H1 (cell line): Measurements from ENCODE around the gene HDAC6. TPM values are rescaled to one million over a fixed set of nuclear protein-coding genes. Genes with fewer than 3 reads are reported as not detected.

Experiments used
- CTCF ChIA-PET: fragments of 300-600 bp; sonication (Branson Sonifier 250); formaldehyde crosslinking; loops from one replicate; lab custom pipeline; 2021; ENCODE audit not compliant: partially characterized antibody; lab: Charles Lee
- POLR2A ChIA-PET: fragments of 300-600 bp; sonication (Branson Sonifier 250); formaldehyde crosslinking; loops from one replicate; lab custom pipeline; 2021; ENCODE audit warnings: inconsistent platforms; ENCODE audit not compliant: partially characterized antibody; lab: Charles Lee
- DNase-seq, 2 experiments: peaks; one replicate each; pipeline versions ENCODE4 v3.0.0 to v3.0.0-alpha.2; 2010 to 2022; ENCODE audit warnings: low spot score in 2 of 2, low read depth in 1 of 2, mixed read lengths in 1 of 2
- FAIRE-seq: peaks from 2 replicates; lab custom pipeline; 2011; peaks lifted over from hg19 to GRCh38; lab: Jason Lieb, UNC
- H2AFZ ChIP-seq: 2 replicates; pipeline ENCODE4 v1.8.1; 2012; ENCODE audit warnings: low read length, inconsistent platforms
- H2AK5ac ChIP-seq: 2 replicates; pipeline ENCODE4 v1.6.1; 2013; ENCODE audit warnings: low read depth, low read length
- H2BK120ac ChIP-seq: replicated peaks from 2 replicates; pipeline ENCODE3; 2013; ENCODE audit warnings: low read depth, low read length, inconsistent platforms
- H2BK12ac ChIP-seq: 2 replicates; pipeline ENCODE4 v1.6.1; 2013; ENCODE audit warnings: low read depth, low read length
- H2BK15ac ChIP-seq: 2 replicates; pipeline ENCODE4 v1.6.1; 2013; ENCODE audit warnings: low read length
- H2BK20ac ChIP-seq: 2 replicates; pipeline ENCODE4 v1.6.1; 2013; ENCODE audit warnings: low read length
- H2BK5ac ChIP-seq: 2 replicates; pipeline ENCODE4 v1.6.1; 2013; ENCODE audit warnings: low read depth, low read length
- H3K14ac ChIP-seq: 2 replicates; pipeline ENCODE4 v1.6.1; 2013; ENCODE audit warnings: inconsistent platforms; ENCODE audit not compliant: insufficient read length
- H3K18ac ChIP-seq: 2 replicates; pipeline ENCODE4 v1.6.1; 2013; ENCODE audit warnings: low read length; ENCODE audit errors: extremely low read depth
- H3K23ac ChIP-seq: 2 replicates; pipeline ENCODE4 v1.6.1; 2013; ENCODE audit warnings: inconsistent platforms; ENCODE audit not compliant: insufficient read length
- H3K23me2 ChIP-seq: 2 replicates; pipeline ENCODE4 v1.6.1; 2013; ENCODE audit warnings: low read depth, low read length
- H3K27ac ChIP-seq: 2 replicates; pipeline ENCODE4 v1.6.1; 2011; ENCODE audit warnings: low read depth, low read length, inconsistent platforms
- H3K27me3 ChIP-seq, 4 experiments: replicated peaks in 1 of 4; 1 replicate in 1 of 4; 2 replicates in 3 of 4; pipeline versions ENCODE4 v1.6.1 to v1.8.1; 2011 to 2013; ENCODE audit warnings: low read length in 3 of 4, mild to moderate bottlenecking in 3 of 4, inconsistent platforms in 2 of 4, mixed read lengths in 2 of 4, moderate library complexity in 1 of 4; ENCODE audit not compliant: control insufficient read depth in 3 of 4, insufficient read depth in 3 of 4; ENCODE audit errors: extremely low read depth in 1 of 4
- H3K36me3 ChIP-seq, 4 experiments: 2 replicates each; pipeline versions ENCODE4 v1.6.1 to v1.8.1; 2011 to 2013; ENCODE audit warnings: mild to moderate bottlenecking in 4 of 4, low read length in 3 of 4, moderate library complexity in 2 of 4, control low read depth in 1 of 4, inconsistent platforms in 1 of 4; ENCODE audit not compliant: insufficient read depth in 4 of 4, control insufficient read depth in 2 of 4
- H3K4ac ChIP-seq: replicated peaks from 2 replicates; pipeline ENCODE3; 2013; ENCODE audit warnings: low read length, low read depth, mixed read lengths, inconsistent platforms; ENCODE audit not compliant: insufficient read length
- H3K4me1 ChIP-seq, 4 experiments: replicated peaks in 1 of 4; 1 replicate in 1 of 4; 2 replicates in 3 of 4; pipeline versions ENCODE4 v1.6.1 to v1.8.1; 2011 to 2013; ENCODE audit warnings: low read length in 3 of 4, inconsistent platforms in 2 of 4, mixed read lengths in 1 of 4; ENCODE audit not compliant: insufficient read depth in 4 of 4, control insufficient read depth in 3 of 4
- H3K4me2 ChIP-seq, 2 experiments: 2 replicates each; pipeline versions ENCODE4 v1.6.1 to v1.8.1; 2011 to 2013; ENCODE audit warnings: low read depth in 2 of 2, low read length in 2 of 2, control low read depth in 1 of 2, inconsistent platforms in 1 of 2, mild to moderate bottlenecking in 1 of 2; ENCODE audit not compliant: insufficient read depth in 1 of 2
- H3K4me3 ChIP-seq, 4 experiments: fragments of 200-600, 300-600 bp in 1 of 4; sonication (generic), shearing (Covaris generic), sonication (Bioruptor Twin) in 1 of 4; 2 replicates each; pipeline versions ENCODE4 v1.5.1 to v1.8.1; 2011 to 2016; ENCODE audit warnings: low read length in 4 of 4, low read depth in 3 of 4, control low read depth in 2 of 4, inconsistent platforms in 2 of 4, mild to moderate bottlenecking in 2 of 4, mixed read lengths in 1 of 4, moderate library complexity in 1 of 4; ENCODE audit not compliant: insufficient read depth in 2 of 4; ENCODE audit errors: extremely low read depth in 1 of 4
- H3K56ac ChIP-seq: replicated peaks from 2 replicates; pipeline ENCODE3; 2013; ENCODE audit warnings: low read depth, mild to moderate bottlenecking, mixed read lengths, low read length, inconsistent platforms; ENCODE audit not compliant: insufficient read length
- H3K79me1 ChIP-seq: 2 replicates; pipeline ENCODE4 v1.6.1; 2013; ENCODE audit warnings: low read depth, low read length, control low read depth
- H3K79me2 ChIP-seq, 2 experiments: 2 replicates each; pipeline versions ENCODE4 v1.6.1 to v1.8.1; 2012 to 2013; ENCODE audit warnings: low read length in 2 of 2, mild to moderate bottlenecking in 2 of 2, inconsistent platforms in 1 of 2; ENCODE audit not compliant: insufficient read depth in 2 of 2, control insufficient read depth in 1 of 2
- H3K9ac ChIP-seq, 4 experiments: replicated peaks in 1 of 4; 1 replicate in 1 of 4; 2 replicates in 3 of 4; pipeline versions ENCODE4 v1.6.1 to v1.8.1; 2011 to 2013; ENCODE audit warnings: low read depth in 3 of 4, low read length in 3 of 4, control low read depth in 2 of 4, mild to moderate bottlenecking in 2 of 4, moderate library complexity in 2 of 4, inconsistent platforms in 1 of 4; ENCODE audit errors: extremely low read depth in 1 of 4
- H3K9me3 ChIP-seq, 2 experiments: 2 replicates each; pipeline versions ENCODE4 v1.6.1 to v1.8.1; 2012 to 2013; ENCODE audit warnings: mild to moderate bottlenecking in 2 of 2, moderate library complexity in 2 of 2, control low read depth in 1 of 2, inconsistent platforms in 1 of 2, low read depth in 1 of 2, low read length in 1 of 2, mixed read lengths in 1 of 2; ENCODE audit not compliant: insufficient read depth in 2 of 2
- H4K20me1 ChIP-seq, 2 experiments: replicated peaks in 1 of 2; 2 replicates each; pipeline versions ENCODE3 to v1.8.1; 2011 to 2013; ENCODE audit warnings: inconsistent platforms in 2 of 2, low read length in 2 of 2, mild to moderate bottlenecking in 1 of 2; ENCODE audit not compliant: insufficient read depth in 2 of 2, control insufficient read depth in 1 of 2
- H4K5ac ChIP-seq: 2 replicates; pipeline ENCODE4 v1.6.1; 2013; ENCODE audit warnings: low read length, low read depth, mixed read lengths, inconsistent platforms; ENCODE audit not compliant: insufficient read length
- H4K8ac ChIP-seq: 2 replicates; pipeline ENCODE4 v1.8.0; 2013; ENCODE audit warnings: mild to moderate bottlenecking, moderate library complexity, low read length, inconsistent platforms; ENCODE audit not compliant: insufficient read depth; ENCODE audit errors: extremely low read depth
- H4K91ac ChIP-seq: replicated peaks from 2 replicates; pipeline ENCODE3; 2013; ENCODE audit warnings: low read length, mixed read lengths, inconsistent platforms; ENCODE audit not compliant: insufficient read length
- BCL11A ChIP-seq, 2 experiments: IDR thresholded peaks; one replicate each; pipeline ENCODE4 v1.6.1; 2011; ENCODE audit warnings: low read depth in 2 of 2, low read length in 2 of 2, mild to moderate bottlenecking in 2 of 2
- CTBP2 ChIP-seq: IDR thresholded peaks from 2 replicates; pipeline ENCODE4 v1.7.0; 2011; ENCODE audit warnings: borderline replicate concordance, mild to moderate bottlenecking, moderate library complexity, mixed read lengths, low read length; ENCODE audit not compliant: insufficient read depth, insufficient read length
- RXRA ChIP-seq: IDR thresholded peaks from 2 replicates; pipeline ENCODE4 v1.6.1; 2011; ENCODE audit warnings: low read depth, mild to moderate bottlenecking, low read length, moderate library complexity; ENCODE audit not compliant: insufficient read depth
- SAP30 ChIP-seq: fragments of 300-600 bp; sonication (generic); IDR thresholded peaks from 2 replicates; pipeline ENCODE4 v1.7.1; 2012; ENCODE audit warnings: low read length, moderate library complexity, mild to moderate bottlenecking, inconsistent platforms; ENCODE audit not compliant: insufficient read depth, insufficient replicate concordance
- TAF1 ChIP-seq: IDR thresholded peaks from 2 replicates; pipeline ENCODE4 v1.6.1; 2011; ENCODE audit warnings: mild to moderate bottlenecking, low read depth, low read length
- WGBS, 2 experiments: shearing (Covaris generic) in 1 of 2; methylation state at CpG; one replicate each; pipeline versions ENCODE4 v1.1.6 to v1.1.7; 2013 to 2015; ENCODE audit warnings: low lambda C conversion rate in 2 of 2, mixed read lengths in 2 of 2, inconsistent platforms in 1 of 2, low coverage in 1 of 2, missing lambda C conversion rate in 1 of 2; ENCODE audit not compliant: insufficient replicate concordance in 2 of 2, insufficient coverage in 1 of 2, insufficient read length in 1 of 2; ENCODE audit errors: extremely low coverage in 1 of 2, missing lambda C conversion rate in 1 of 2; 5-methylcytosine and 5-hydroxymethylcytosine counted together
- polyA plus RNA-seq, 7 experiments: library from polyadenylated mRNA; depleted of rRNA in 3 of 7; stranded (reverse) in 5 of 7; unstranded in 2 of 7; fragments of >200 nt in 5 of 7; fragments of 200-250 nt in 2 of 7; gene quantifications; 1 replicate in 5 of 7; 2 replicates in 1 of 7; 4 replicates in 1 of 7; pipeline versions ENCODE4 v1.2.1 to v1.2.3, GENCODE V29; 2011 to 2013; ENCODE audit warnings: missing spikeins in 2 of 7, mixed read lengths in 2 of 7
- total RNA-seq: library from RNA; stranded (reverse); fragmentation: NEBNext Ultra II Directional; extraction: Animal tissue kit (Norgen Biotek cat#: 25700); gene quantifications from 2 replicates; pipeline ENCODE4 v1.2.1, GENCODE V29; 2021

The HDAC6 gene
- total and polyA plus RNA-seq, 2 of the 8 experiments (the other 6 are each of a cell fraction or from before 2014, with no cell fraction given): 34.0 to 51.8 TPM

GRCh38 chrX:48793935-48794334 lies 7.9 kb upstream of the HDAC6 start:
- WGBS, 2 experiments: 80% methylated on average over 3 of the region's 4 CpGs; no CpG with 5 or more reads in 1 of the 2 experiments

More at GRCh38 chrX:48793935-48794334, 7.9 kb upstream of the HDAC6 start:
- no peak overlapping the region for H2BK12ac ChIP-seq
- H2BK15ac ChIP-seq: no peak overlapping the region
- H3K4me2 ChIP-seq: no peak overlapping the region
- H2AK5ac ChIP-seq: no peak overlapping the region
- H3K56ac ChIP-seq: no peak overlapping the region
- H3K23ac ChIP-seq: no peak overlapping the region
- H3K9ac ChIP-seq: no peak overlapping the region
- no peak overlapping the region for H3K14ac ChIP-seq
- no peak overlapping the region for H4K5ac ChIP-seq
- CTCF ChIA-PET: interaction anchor here (1.2 kb wide), 1 partner anchor 362 kb away, joined by 4 read pairs; no protein-coding TSS in a partner anchor
- H3K27me3 ChIP-seq: no peaks in the 10 kb centered on the region
- H3K9me3 ChIP-seq: no peaks in the 10 kb centered on the region
- no peak for TF ChIP-seq CTBP2
- no peak for TF ChIP-seq TAF1
- TF ChIP-seq SAP30: no peak
- no peak for TF ChIP-seq BCL11A (IDR thresholded peaks at IDR 0.05; ENCODE audit: low read depth in 2 of 2, low read length in 2 of 2)
- no peak for TF ChIP-seq RXRA
- H3K79me2 ChIP-seq: no peaks in the 10 kb centered on the region
- H2BK20ac ChIP-seq: no peak overlapping the region
- FAIRE-seq: no peak
- no peaks in the 10 kb centered on the region for H3K23me2 ChIP-seq
- no peak overlapping the region for H4K8ac ChIP-seq
- H4K91ac ChIP-seq: no peak overlapping the region
- H4K20me1 ChIP-seq: no peaks in the 10 kb centered on the region
- no peak for DNase-seq
- H2AFZ ChIP-seq: no peak overlapping the region
- H3K4me1 ChIP-seq: no peaks in the 10 kb centered on the region
- no peak overlapping the region for H2BK120ac ChIP-seq
- H3K4ac ChIP-seq: no peak overlapping the region
- no peak overlapping the region for H3K18ac ChIP-seq
- H3K4me3 ChIP-seq: no peak overlapping the region
- no peaks in the 10 kb centered on the region for H3K36me3 ChIP-seq
- no peaks in the 10 kb centered on the region for H3K79me1 ChIP-seq
- POLR2A ChIA-PET: interaction anchor here (0.6 kb wide), 1 partner anchor 14 kb away, joined by 4 read pairs; no protein-coding TSS in a partner anchor
- no peak overlapping the region for H2BK5ac ChIP-seq
- no peak overlapping the region; the same call in 1 of the 2 replicates for H3K27ac ChIP-seq
